ENCODE measurements around the gene NAGA. TPM values are rescaled to one million over a fixed set of nuclear protein-coding genes. Genes with fewer than 3 reads are reported as not detected.

The NAGA gene
- polyA plus RNA-seq, 2 of the 4 experiments (the other 2 are of a cell fraction) = 6.6 to 8.9 TPM

DNA sequence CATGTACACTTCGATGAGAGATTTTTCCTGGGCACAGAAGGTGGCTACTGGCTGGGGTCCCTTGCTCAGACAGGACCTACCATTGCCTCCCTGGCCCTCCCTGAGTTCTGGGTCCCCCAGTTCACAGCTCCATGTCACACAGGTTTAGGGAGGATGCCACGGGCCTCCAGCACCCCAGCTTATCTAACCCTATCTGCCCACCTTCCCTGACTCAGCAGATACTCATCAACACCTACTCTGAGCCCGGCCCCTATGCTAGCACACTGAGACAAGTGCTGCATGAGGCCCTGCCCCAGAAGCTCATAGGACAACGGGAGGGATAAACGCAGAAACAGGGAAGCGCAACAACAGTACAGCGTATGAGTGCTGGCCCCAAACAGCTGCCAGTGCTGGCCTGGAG, 9.6 kb downstream of the NAGA start:
- Histone ChIP-seq H3K9me3 (peaks cover 18% of the 10 kb centered on the region; the same call in 1 of the 3 replicates), H3K27ac (no peak overlapping the region), H3K4me1 (no peaks in the 10 kb centered on the region), H3K4me3 (no peak overlapping the region), H3K4me2 (no peak overlapping the region)
- ChIA-PET CTCF (interaction anchor here (0.6 kb wide), 2 partner anchors 14 to 52 kb away, joined by 3 to 4 read pairs; no protein-coding TSS in a partner anchor), POLR2A (no interaction called here)
- FAIRE-seq (no peak), ATAC-seq (no peak), DNase-seq (ENCODE audit: low read depth in 1 of 2, low spot score in 1 of 2) (no peak)
- TF ChIP-seq CHD4 (IDR thresholded peaks at IDR 0.05; ENCODE audit: borderline replicate concordance) = no peak
- TF ChIP-seq, protein P1, sequence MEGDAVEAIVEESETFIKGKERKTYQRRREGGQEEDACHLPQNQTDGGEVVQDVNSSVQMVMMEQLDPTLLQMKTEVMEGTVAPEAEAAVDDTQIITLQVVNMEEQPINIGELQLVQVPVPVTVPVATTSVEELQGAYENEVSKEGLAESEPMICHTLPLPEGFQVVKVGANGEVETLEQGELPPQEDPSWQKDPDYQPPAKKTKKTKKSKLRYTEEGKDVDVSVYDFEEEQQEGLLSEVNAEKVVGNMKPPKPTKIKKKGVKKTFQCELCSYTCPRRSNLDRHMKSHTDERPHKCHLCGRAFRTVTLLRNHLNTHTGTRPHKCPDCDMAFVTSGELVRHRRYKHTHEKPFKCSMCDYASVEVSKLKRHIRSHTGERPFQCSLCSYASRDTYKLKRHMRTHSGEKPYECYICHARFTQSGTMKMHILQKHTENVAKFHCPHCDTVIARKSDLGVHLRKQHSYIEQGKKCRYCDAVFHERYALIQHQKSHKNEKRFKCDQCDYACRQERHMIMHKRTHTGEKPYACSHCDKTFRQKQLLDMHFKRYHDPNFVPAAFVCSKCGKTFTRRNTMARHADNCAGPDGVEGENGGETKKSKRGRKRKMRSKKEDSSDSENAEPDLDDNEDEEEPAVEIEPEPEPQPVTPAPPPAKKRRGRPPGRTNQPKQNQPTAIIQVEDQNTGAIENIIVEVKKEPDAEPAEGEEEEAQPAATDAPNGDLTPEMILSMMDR (IDR thresholded peaks at IDR 0.05) = no peak
- no peak for TF ChIP-seq ZFP36 (IDR thresholded peaks at IDR 0.05; ENCODE audit: borderline replicate concordance, partially characterized antibody)
- no peak for TF ChIP-seq MAZ (IDR thresholded peaks at IDR 0.05; ENCODE audit: borderline replicate concordance, low read depth, low read length)
- no peak for TF ChIP-seq POLR2AphosphoS2 (conservative IDR thresholded peaks at IDR 0.05; ENCODE audit: low read length)
- no peak for TF ChIP-seq RCOR1 (IDR thresholded peaks at IDR 0.05; ENCODE audit: low read depth, low read length)
- no peak for TF ChIP-seq FOSL2 (IDR thresholded peaks at IDR 0.05)
- no peak for TF ChIP-seq FOSL2 (CRISPR knock-in tag; IDR thresholded peaks at IDR 0.05)
- 88% methylated on average over 6 of the region's 7 CpGs for WGBS (ENCODE audit: missing lambda C conversion rate)

DNA sequence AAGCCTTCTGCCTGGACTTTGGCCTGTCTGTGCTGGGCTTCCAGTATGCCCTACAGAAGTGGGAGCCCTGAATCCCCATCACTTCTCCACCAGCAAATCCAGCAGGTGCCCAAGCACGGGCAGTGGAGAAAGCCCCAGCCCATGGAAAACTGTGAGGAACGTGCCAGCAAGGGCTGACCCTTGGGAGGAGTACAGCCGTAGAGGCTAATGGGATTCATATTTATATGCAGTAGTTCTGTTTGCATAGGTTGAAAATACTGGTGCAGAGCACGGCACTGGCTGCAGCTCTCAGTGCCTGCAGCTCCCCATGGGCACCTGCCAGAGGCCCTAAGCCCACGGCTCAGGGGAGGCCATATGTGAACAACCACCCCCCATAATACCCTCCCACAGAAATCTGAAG, 10.1 kb downstream of the NAGA start:
- no peak for FAIRE-seq
- Histone ChIP-seq H3K4me1 (no peaks in the 10 kb centered on the region), H3K4me2 (no peak overlapping the region), H3K27ac (no peak overlapping the region), H3K4me3 (no peak overlapping the region), H3K9me3 (peaks cover 18% of the 10 kb centered on the region; the same call in 1 of the 3 replicates)
- no peak for DNase-seq (ENCODE audit: low read depth in 1 of 2, low spot score in 1 of 2)
- 100% methylated on average over 4 of the region's 5 CpGs for WGBS (ENCODE audit: missing lambda C conversion rate)
- ATAC-seq = no peak
- ChIA-PET CTCF (interaction anchor here (0.6 kb wide), 1 partner anchor 53 kb away, joined by 3 read pairs; no protein-coding TSS in a partner anchor), POLR2A (no interaction called here)
- TF ChIP-seq, protein P2, sequence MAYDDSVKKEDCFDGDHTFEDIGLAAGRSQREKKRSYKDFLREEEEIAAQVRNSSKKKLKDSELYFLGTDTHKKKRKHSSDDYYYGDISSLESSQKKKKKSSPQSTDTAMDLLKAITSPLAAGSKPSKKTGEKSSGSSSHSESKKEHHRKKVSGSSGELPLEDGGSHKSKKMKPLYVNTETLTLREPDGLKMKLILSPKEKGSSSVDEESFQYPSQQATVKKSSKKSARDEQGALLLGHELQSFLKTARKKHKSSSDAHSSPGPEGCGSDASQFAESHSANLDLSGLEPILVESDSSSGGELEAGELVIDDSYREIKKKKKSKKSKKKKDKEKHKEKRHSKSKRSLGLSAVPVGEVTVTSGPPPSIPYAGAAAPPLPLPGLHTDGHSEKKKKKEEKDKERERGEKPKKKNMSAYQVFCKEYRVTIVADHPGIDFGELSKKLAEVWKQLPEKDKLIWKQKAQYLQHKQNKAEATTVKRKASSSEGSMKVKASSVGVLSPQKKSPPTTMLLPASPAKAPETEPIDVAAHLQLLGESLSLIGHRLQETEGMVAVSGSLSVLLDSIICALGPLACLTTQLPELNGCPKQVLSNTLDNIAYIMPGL (CRISPR knock-in tag; IDR thresholded peaks at IDR 0.05; ENCODE audit: borderline replicate concordance) = no peak
- no peak for TF ChIP-seq NR3C1 (IDR thresholded peaks at IDR 0.05)
- no peak for TF ChIP-seq EHF (CRISPR knock-in tag; IDR thresholded peaks at IDR 0.05)
- TF ChIP-seq, protein P1 (IDR thresholded peaks at IDR 0.05) = no peak
- no peak for TF ChIP-seq RAD21 (conservative IDR thresholded peaks at IDR 0.05 in 1 of 2, IDR thresholded peaks at IDR 0.05 in 1 of 2)
- no peak for TF ChIP-seq KDM1A (IDR thresholded peaks at IDR 0.05; ENCODE audit: low read depth)
- no peak for TF ChIP-seq HOXA7 (CRISPR knock-in tag; IDR thresholded peaks at IDR 0.05)
- TF ChIP-seq ZC3H11A (IDR thresholded peaks at IDR 0.05) = no peak
- TF ChIP-seq NPAS2 (CRISPR knock-in tag; IDR thresholded peaks at IDR 0.05; ENCODE audit: borderline replicate concordance) = no peak
- TF ChIP-seq RFX5 (IDR thresholded peaks at IDR 0.05) = no peak
- TF ChIP-seq, protein P3, sequence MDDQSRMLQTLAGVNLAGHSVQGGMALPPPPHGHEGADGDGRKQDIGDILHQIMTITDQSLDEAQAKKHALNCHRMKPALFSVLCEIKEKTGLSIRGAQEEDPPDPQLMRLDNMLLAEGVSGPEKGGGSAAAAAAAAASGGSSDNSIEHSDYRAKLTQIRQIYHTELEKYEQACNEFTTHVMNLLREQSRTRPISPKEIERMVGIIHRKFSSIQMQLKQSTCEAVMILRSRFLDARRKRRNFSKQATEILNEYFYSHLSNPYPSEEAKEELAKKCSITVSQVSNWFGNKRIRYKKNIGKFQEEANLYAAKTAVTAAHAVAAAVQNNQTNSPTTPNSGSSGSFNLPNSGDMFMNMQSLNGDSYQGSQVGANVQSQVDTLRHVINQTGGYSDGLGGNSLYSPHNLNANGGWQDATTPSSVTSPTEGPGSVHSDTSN (IDR thresholded peaks at IDR 0.05) = no peak
- no peak for TF ChIP-seq HOXB13 (CRISPR knock-in tag; IDR thresholded peaks at IDR 0.05; ENCODE audit: low read depth)
- TF ChIP-seq POLR2A (IDR thresholded peaks at IDR 0.05; ENCODE audit: low read length) = no peak
- no peak for TF ChIP-seq NFE2L2 (conservative IDR thresholded peaks at IDR 0.05; ENCODE audit: low read length)
- no peak for TF ChIP-seq CHD4 (IDR thresholded peaks at IDR 0.05; ENCODE audit: borderline replicate concordance)

Data from A549 (cell line).